AG09319 (cell line): ENCODE results near the gene CLASP1.

Experiments
- DNase-seq: peaks from one replicate; pipeline ENCODE4 v3.0.0-alpha.2; 2010; ENCODE audit warnings: low read depth; ENCODE audit errors: extremely low read depth
- CTCF ChIP-seq: IDR thresholded peaks from 2 replicates; pipeline ENCODE4 v1.5.1; 2011; ENCODE audit warnings: low read depth, mild to moderate bottlenecking, inconsistent platforms, low read length, moderate library complexity

CLASP1 gene

GRCh38 chr2:121633463-121633862 lies 15.8 kb downstream of the CLASP1 start:
- no peak for TF ChIP-seq CTCF

GRCh38 chr2:121627525-121628050 lies 21.7 kb downstream of the CLASP1 start:
- TF ChIP-seq CTCF, result no peak

More at GRCh38 chr2:121633463-121633862, 15.8 kb downstream of the CLASP1 start:
- no peak for DNase-seq

GRCh38 chr2:121626777-121627524 lies 22.3 kb downstream of the CLASP1 start:
- no peak for TF ChIP-seq CTCF

More at GRCh38 chr2:121627525-121628050, 21.7 kb downstream of the CLASP1 start:
- DNase-seq, result no peak

GRCh38 chr2:121625953-121626352 lies 23.3 kb downstream of the CLASP1 start:
- no peak for DNase-seq
- TF ChIP-seq CTCF, result no peak

More at GRCh38 chr2:121626777-121627524, 22.3 kb downstream of the CLASP1 start:
- DNase-seq, result no peak

- TF ChIP-seq CTCF, result no peak
- DNase-seq, result no peak
These were observed 32.1 kb downstream of the CLASP1 start for GRCh38 chr2:121617042-121617599.

- DNase-seq, result no peak
- TF ChIP-seq CTCF, result no peak
These were observed 35.5 kb downstream of the CLASP1 start for GRCh38 chr2:121613774-121614173.

- TF ChIP-seq CTCF, result no peak
- no peak for DNase-seq
These were observed 36.1 kb downstream of the CLASP1 start for GRCh38 chr2:121613152-121613551.
